ENCODE data around the gene ZNF263.

Gene ZNF263

GRCh38 chr16:3243882-3244281, 39.4 kb upstream of the ZNF263 start:
- Histone ChIP-seq H4K20me1 (ENCODE audit: insufficient read depth, low read length) (no peaks in the 10 kb centered on the region), H3K4me2 (ENCODE audit: insufficient read depth, low read length) (no peak overlapping the region), H3K27ac (ENCODE audit: low read length) (no peak overlapping the region), H3K36me3 (ENCODE audit: insufficient read depth, low read length) (no peaks in the 10 kb centered on the region), H3K9me3 (ENCODE audit: insufficient read depth, low read length, severe bottlenecking) (no peaks in the 10 kb centered on the region), H3K4me3 (ENCODE audit: low read depth in 1 of 2, low read length in 2 of 2) (no peak overlapping the region), H3K27me3 (ENCODE audit: insufficient read depth, low read length, poor library complexity) (no peaks in the 10 kb centered on the region), H3K4me1 (ENCODE audit: insufficient read depth, low read length) (no peaks in the 10 kb centered on the region), H2AFZ (ENCODE audit: low read depth, low read length) (no peak overlapping the region), H3K9ac (ENCODE audit: low read depth, low read length) (no peak overlapping the region), H3K79me2 (ENCODE audit: insufficient read depth, low read length) (no peaks in the 10 kb centered on the region)
- TF ChIP-seq CTCF (IDR thresholded peaks at IDR 0.05; ENCODE audit: borderline replicate concordance, extremely low read depth, low read length, poor library complexity, severe bottlenecking) (no peak), EZH2 (IDR thresholded peaks at IDR 0.05; ENCODE audit: borderline replicate concordance, low read depth, low read length, severe bottlenecking) (no peak)
- ATAC-seq (ENCODE audit: insufficient read depth, low read depth) (no peak), DNase-seq (no peak)

GRCh38 chr16:3246002-3246401, 37.3 kb upstream of the ZNF263 start:
- Histone ChIP-seq H3K4me1 (ENCODE audit: insufficient read depth, low read length) (no peaks in the 10 kb centered on the region), H3K36me3 (ENCODE audit: insufficient read depth, low read length) (no peaks in the 10 kb centered on the region), H3K79me2 (ENCODE audit: insufficient read depth, low read length) (no peaks in the 10 kb centered on the region), H3K27me3 (ENCODE audit: insufficient read depth, low read length, poor library complexity) (no peaks in the 10 kb centered on the region), H3K27ac (ENCODE audit: low read length) (no peak overlapping the region), H2AFZ (ENCODE audit: low read depth, low read length) (no peak overlapping the region), H3K4me3 (ENCODE audit: low read depth in 1 of 2, low read length in 2 of 2) (no peak overlapping the region), H3K9ac (ENCODE audit: low read depth, low read length) (no peak overlapping the region), H3K9me3 (ENCODE audit: insufficient read depth, low read length, severe bottlenecking) (no peaks in the 10 kb centered on the region), H3K4me2 (ENCODE audit: insufficient read depth, low read length) (no peak overlapping the region), H4K20me1 (ENCODE audit: insufficient read depth, low read length) (no peaks in the 10 kb centered on the region)
- ATAC-seq (ENCODE audit: insufficient read depth, low read depth) (no peak), DNase-seq (no peak)
- TF ChIP-seq CTCF (IDR thresholded peaks at IDR 0.05; ENCODE audit: borderline replicate concordance, extremely low read depth, low read length, poor library complexity, severe bottlenecking): no peak
- no peak for TF ChIP-seq EZH2 (IDR thresholded peaks at IDR 0.05; ENCODE audit: borderline replicate concordance, low read depth, low read length, severe bottlenecking)

- H3K4me2 ChIP-seq (ENCODE audit: insufficient read depth, low read length): no peak overlapping the region
- H4K20me1 ChIP-seq (ENCODE audit: insufficient read depth, low read length): no peaks in the 10 kb centered on the region
- no peaks in the 10 kb centered on the region for H3K27me3 ChIP-seq (ENCODE audit: insufficient read depth, low read length, poor library complexity)
Measured at GRCh38 chr16:3246876-3247275, 36.4 kb upstream of the ZNF263 start.

More at GRCh38 chr16:3246876-3247275, 36.4 kb upstream of the ZNF263 start:
- no peak for TF ChIP-seq CTCF (IDR thresholded peaks at IDR 0.05; ENCODE audit: borderline replicate concordance, extremely low read depth, low read length, poor library complexity, severe bottlenecking)
- no peak for TF ChIP-seq EZH2 (IDR thresholded peaks at IDR 0.05; ENCODE audit: borderline replicate concordance, low read depth, low read length, severe bottlenecking)
- no peaks in the 10 kb centered on the region for H3K9me3 ChIP-seq (ENCODE audit: insufficient read depth, low read length, severe bottlenecking)
- H2AFZ ChIP-seq (ENCODE audit: low read depth, low read length): no peak overlapping the region
- H3K9ac ChIP-seq (ENCODE audit: low read depth, low read length): no peak overlapping the region
- H3K27ac ChIP-seq (ENCODE audit: low read length): no peak overlapping the region
- H3K4me1 ChIP-seq (ENCODE audit: insufficient read depth, low read length): no peaks in the 10 kb centered on the region
- H3K36me3 ChIP-seq (ENCODE audit: insufficient read depth, low read length): no peaks in the 10 kb centered on the region
- ATAC-seq (ENCODE audit: insufficient read depth, low read depth): no peak
- DNase-seq: no peak
- no peaks in the 10 kb centered on the region for H3K79me2 ChIP-seq (ENCODE audit: insufficient read depth, low read length)
- H3K4me3 ChIP-seq (ENCODE audit: low read depth in 1 of 2, low read length in 2 of 2): no peak overlapping the region
